Body of pancreas (tissue), 4 donors: ENCODE data around the gene SPSB1. TPM values are rescaled to one million over a fixed set of nuclear protein-coding genes. Genes with fewer than 3 reads are reported as not detected.

ENCODE experiments used
- ATAC-seq: fragments of 150-250 bp; one replicate; pipeline ENCODE4 v1.9.1; 2016
- DNase-seq, 4 donors: peaks; one replicate each; pipeline ENCODE4 v3.0.0-alpha.2; 2019
- H3K27ac ChIP-seq, 4 donors: fragments of 200-600 bp; sonication (generic); 1 replicate in 3 of 4; 2 replicates in 1 of 4; pipeline versions ENCODE4 v1.5.1 to v1.6.1; 2016 to 2019; ENCODE audit warnings: mild to moderate bottlenecking in 1 of 4, mixed read lengths in 1 of 4, moderate library complexity in 1 of 4
- H3K27me3 ChIP-seq, 2 donors: fragments of 200-600 bp; sonication (generic); one replicate each; pipeline ENCODE4 v1.6.0; 2016; ENCODE audit warnings: mild to moderate bottlenecking in 1 of 2
- H3K36me3 ChIP-seq, 2 donors: fragments of 200-600 bp; sonication (generic); replicated peaks in 1 of 2; 2 replicates each; pipeline ENCODE4 v1.5.1; 2016; ENCODE audit warnings: low read depth in 2 of 2; ENCODE audit not compliant: insufficient read depth in 1 of 2
- H3K4me1 ChIP-seq: fragments of 200-600 bp; sonication (generic); one replicate; pipeline ENCODE4 v1.6.0; 2016
- H3K4me3 ChIP-seq, 2 donors: fragments of 200-600 bp; sonication (generic); 1 replicate in 1 of 2; 2 replicates in 1 of 2; pipeline ENCODE4 v1.5.1; 2016 to 2019
- H3K9me3 ChIP-seq, 3 donors: fragments of 200-600 bp; sonication (generic); 1 replicate in 2 of 3; 2 replicates in 1 of 3; pipeline ENCODE4 v1.5.1; 2016
- POLR2A ChIP-seq, 3 donors: fragments of 450-650 bp; IDR thresholded peaks; one replicate each; pipeline ENCODE4 v1.6.1; 2016; ENCODE audit warnings: antibody characterized with exemption in 3 of 3, mild to moderate bottlenecking in 2 of 3
- WGBS, 2 donors: methylation state at CpG; one replicate each; pipeline ENCODE4 v1.1.5; 2017; 5-methylcytosine and 5-hydroxymethylcytosine counted together
- intact Hi-C: fragments of 100-400 bp; cut with DNase I; formaldehyde crosslinking; loops from one replicate; pipeline ENCODE4 v1.15.1; 2023
- total RNA-seq, 2 donors: library from RNA; depleted of rRNA; stranded (reverse); fragments of >200 nt; gene quantifications; one replicate each; pipeline ENCODE4 v1.1.0, GENCODE V29; 2016
- TF ChIP-seq, protein P1 (sequence below), 7 experiments: fragments of 450-650 bp in 4 of 7; fragments of 200-600 bp in 3 of 7; sonication (generic) in 3 of 7; IDR thresholded peaks; one replicate each; pipeline ENCODE4 v1.5.1; 2016 to 2019; ENCODE audit warnings: antibody characterized with exemption in 7 of 7

The SPSB1 gene
- total RNA-seq, 2 donors from 2014 or later: 14.5 to 16.5 TPM

GRCh38 chr1:9294405-9294773, 1.7 kb downstream of the SPSB1 start:
- intact Hi-C loops: no loop called here
- TF ChIP-seq, protein P1, sequence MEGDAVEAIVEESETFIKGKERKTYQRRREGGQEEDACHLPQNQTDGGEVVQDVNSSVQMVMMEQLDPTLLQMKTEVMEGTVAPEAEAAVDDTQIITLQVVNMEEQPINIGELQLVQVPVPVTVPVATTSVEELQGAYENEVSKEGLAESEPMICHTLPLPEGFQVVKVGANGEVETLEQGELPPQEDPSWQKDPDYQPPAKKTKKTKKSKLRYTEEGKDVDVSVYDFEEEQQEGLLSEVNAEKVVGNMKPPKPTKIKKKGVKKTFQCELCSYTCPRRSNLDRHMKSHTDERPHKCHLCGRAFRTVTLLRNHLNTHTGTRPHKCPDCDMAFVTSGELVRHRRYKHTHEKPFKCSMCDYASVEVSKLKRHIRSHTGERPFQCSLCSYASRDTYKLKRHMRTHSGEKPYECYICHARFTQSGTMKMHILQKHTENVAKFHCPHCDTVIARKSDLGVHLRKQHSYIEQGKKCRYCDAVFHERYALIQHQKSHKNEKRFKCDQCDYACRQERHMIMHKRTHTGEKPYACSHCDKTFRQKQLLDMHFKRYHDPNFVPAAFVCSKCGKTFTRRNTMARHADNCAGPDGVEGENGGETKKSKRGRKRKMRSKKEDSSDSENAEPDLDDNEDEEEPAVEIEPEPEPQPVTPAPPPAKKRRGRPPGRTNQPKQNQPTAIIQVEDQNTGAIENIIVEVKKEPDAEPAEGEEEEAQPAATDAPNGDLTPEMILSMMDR (IDR thresholded peaks at IDR 0.05): no peak
- peak in 2 of 3 donors; percentile 25 to 41 for TF ChIP-seq POLR2A (IDR thresholded peaks at IDR 0.05)
- peak overlapping the region in 3 of 4 donors; percentile 82 to 89 (median 83) for H3K27ac ChIP-seq
- peaks cover 64% of the 10 kb centered on the region for H3K4me1 ChIP-seq
- no peaks in the 10 kb centered on the region for H3K36me3 ChIP-seq
- WGBS, 2 donors: 24 to 34% methylated on average over 6 of the region's 6 CpGs
- no peaks in the 10 kb centered on the region for H3K9me3 ChIP-seq
- peak; percentile 32 to 72 (median 50) for DNase-seq
- ATAC-seq: no peak
- peak overlapping the region; percentile 54 to 84 for H3K4me3 ChIP-seq
- no peaks in the 10 kb centered on the region for H3K27me3 ChIP-seq

DNA sequence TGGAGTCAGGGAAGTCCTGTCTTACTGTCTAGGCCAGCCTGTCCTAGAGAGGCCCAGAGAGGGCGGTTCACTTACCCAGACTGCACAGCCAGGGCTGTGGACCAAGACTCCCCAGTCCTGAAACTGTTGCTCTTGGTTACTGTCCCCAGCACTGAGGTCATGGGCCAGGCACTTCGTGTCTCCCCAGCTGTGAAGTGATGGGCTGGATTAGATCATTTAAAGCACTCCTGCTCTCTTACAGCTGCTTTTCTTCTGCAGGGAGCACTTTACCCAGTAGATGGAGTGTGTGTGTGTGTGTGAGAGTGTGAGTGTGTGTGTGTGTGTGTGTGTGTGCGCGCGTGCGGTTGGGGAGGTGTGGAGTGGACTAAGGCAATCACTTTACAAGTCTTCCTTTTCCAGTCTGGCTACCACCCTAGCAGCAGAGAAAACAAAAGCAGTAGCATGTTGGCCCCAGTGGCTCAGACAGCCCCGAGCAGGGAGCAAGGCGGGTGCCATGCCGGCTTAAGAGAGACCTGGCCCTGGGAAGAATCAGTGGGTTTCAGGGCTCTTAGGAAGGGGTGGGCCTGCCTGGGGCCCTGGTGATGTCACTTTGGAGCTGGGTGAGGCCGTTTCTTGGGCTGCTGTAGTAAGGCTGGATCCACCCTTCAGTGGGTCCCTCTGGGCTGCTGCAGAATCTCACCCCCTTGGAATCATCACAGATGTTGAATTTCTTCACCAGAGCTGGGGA, 2.4 kb downstream of the SPSB1 start:
- WGBS, 2 donors: 63 to 77% methylated on average over 8 to 10 of the region's 10 CpGs
- H3K27ac ChIP-seq: peak overlapping the region in 2 of 4 donors; percentile 3 to 83
- H3K9me3 ChIP-seq: no peaks in the 10 kb centered on the region
- H3K36me3 ChIP-seq: no peaks in the 10 kb centered on the region
- intact Hi-C loops: no loop called here
- no peak overlapping the region for H3K4me3 ChIP-seq
- H3K4me1 ChIP-seq: peaks cover 64% of the 10 kb centered on the region
- peak in 1 of 3 donors; percentile 2 for TF ChIP-seq POLR2A (IDR thresholded peaks at IDR 0.05)
- TF ChIP-seq, protein P1 (IDR thresholded peaks at IDR 0.05): peak in 1 of 7 experiments; percentile 8
- no peak for ATAC-seq
- peak in 1 of 4 donors; percentile 30 for DNase-seq
- no peaks in the 10 kb centered on the region for H3K27me3 ChIP-seq

DNA sequence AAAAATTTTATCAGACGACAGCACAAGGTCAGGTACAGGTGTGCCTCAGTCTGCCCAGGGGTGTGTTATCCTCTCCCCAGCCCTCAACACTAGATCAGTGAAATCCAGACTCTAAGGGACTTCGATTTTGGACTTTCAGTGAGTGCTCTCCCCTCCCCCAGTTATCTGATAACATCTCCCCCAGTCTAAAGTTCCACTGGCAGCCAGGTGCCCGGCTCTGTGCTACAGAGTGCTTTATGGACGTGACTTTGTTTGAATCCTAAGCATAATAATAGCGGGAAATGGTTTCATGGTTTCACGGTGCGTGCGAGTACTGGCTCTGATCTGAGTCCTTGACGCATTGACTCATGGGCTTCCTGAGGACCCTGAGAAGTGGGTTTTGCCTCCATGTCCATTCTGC, 3.2 kb downstream of the SPSB1 start:
- Histone ChIP-seq H3K9me3 (no peaks in the 10 kb centered on the region), H3K4me3 (no peak overlapping the region), H3K4me1 (peaks cover 60% of the 10 kb centered on the region), H3K36me3 (no peaks in the 10 kb centered on the region), H3K27me3 (no peaks in the 10 kb centered on the region), H3K27ac (no peak overlapping the region)
- ATAC-seq (no peak), DNase-seq (no peak)
- TF ChIP-seq, protein P1 (IDR thresholded peaks at IDR 0.05): no peak
- no peak for TF ChIP-seq POLR2A (IDR thresholded peaks at IDR 0.05)
- intact Hi-C loops: no loop called here
- 75 to 82% methylated on average over 9 of the region's 9 CpGs for WGBS, 2 donors

DNA sequence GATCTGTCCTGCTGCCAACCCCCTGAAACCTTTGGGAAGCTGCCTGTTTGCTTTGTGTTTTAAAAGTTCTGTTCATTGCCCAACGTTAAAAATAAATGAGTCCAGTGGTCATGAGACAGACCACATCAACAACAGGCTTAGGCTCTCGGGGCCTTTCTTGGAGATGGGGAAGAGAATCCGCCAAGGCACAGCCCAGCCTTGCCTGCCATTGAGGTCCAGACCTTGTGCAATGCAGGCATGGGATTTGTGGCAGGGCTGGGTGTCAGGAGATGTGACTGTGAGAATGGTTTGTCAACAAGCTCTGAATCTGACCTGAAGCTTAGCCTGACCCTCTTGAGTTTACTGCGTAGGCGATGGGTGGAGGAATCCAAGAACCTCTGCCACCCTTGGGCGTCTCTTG, 4.2 kb downstream of the SPSB1 start:
- no peak overlapping the region for H3K27ac ChIP-seq
- H3K4me1 ChIP-seq: peaks cover 55% of the 10 kb centered on the region
- ATAC-seq: no peak
- H3K4me3 ChIP-seq: no peak overlapping the region
- no peaks in the 10 kb centered on the region for H3K36me3 ChIP-seq
- WGBS, 2 donors: 83 to 88% methylated on average over 6 of the region's 6 CpGs
- DNase-seq: no peak
- no peak for TF ChIP-seq POLR2A (IDR thresholded peaks at IDR 0.05)
- TF ChIP-seq, protein P1 (IDR thresholded peaks at IDR 0.05): no peak
- H3K27me3 ChIP-seq: no peaks in the 10 kb centered on the region
- H3K9me3 ChIP-seq: no peaks in the 10 kb centered on the region
- intact Hi-C loops: no loop called here

DNA sequence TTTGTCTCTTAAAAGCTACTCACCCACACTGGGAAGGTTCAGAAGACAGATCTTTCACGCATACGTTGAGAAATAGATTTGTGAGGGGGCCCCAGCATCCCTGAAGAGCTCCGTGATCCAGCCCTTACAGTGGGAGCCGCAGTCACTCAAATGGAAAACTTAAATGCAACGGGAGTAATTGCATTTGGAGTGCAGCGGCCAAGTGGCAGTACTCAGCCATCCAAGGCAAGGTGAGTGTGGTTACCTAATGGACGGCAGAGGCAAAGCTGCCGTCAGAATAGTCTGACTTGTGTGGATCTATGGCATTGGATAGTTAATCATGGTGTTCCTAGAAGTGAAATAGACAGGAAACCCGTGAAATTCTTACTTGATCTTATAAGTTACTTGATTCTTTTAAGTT, 5.1 kb downstream of the SPSB1 start:
- Histone ChIP-seq H3K36me3 (no peaks in the 10 kb centered on the region), H3K27me3 (no peaks in the 10 kb centered on the region), H3K4me1 (peaks cover 61% of the 10 kb centered on the region), H3K9me3 (no peaks in the 10 kb centered on the region), H3K27ac (no peak overlapping the region), H3K4me3 (no peak overlapping the region)
- intact Hi-C loops: no loop called here
- DNase-seq (no peak), ATAC-seq (no peak)
- WGBS, 2 donors: 68 to 91% methylated on average over 8 to 9 of the region's 9 CpGs
- TF ChIP-seq POLR2A (IDR thresholded peaks at IDR 0.05): no peak
- TF ChIP-seq, protein P1 (IDR thresholded peaks at IDR 0.05): no peak
